HG02623 (cell line): Measurements from ENCODE around the gene NDUFB8.
A peak's percentile ranks its signal among the peaks of the same experiment; 100 is the strongest.
"Not testable (repeated sequence)": the region's sequence is repeated elsewhere in the genome, so short reads cannot be mapped to it uniquely, and the experiment has no call there.

Experiments used
- ATAC-seq: cut with Tn5 transposase; IDR thresholded peaks from one replicate; pipeline ENCODE4 v1.9.1; 2021; ENCODE audit warnings: moderate library complexity; ENCODE audit not compliant: unreplicated experiment

The NDUFB8 gene

GRCh38 chr10:100529475-100530298 lies at the start of gene NDUFB8:
TSS of gene NDUFB8 (minus strand) at chr10:100529871. CDS start at chr10:100529851, 20 bp downstream.
- ATAC-seq = no peak

GRCh38 chr10:100576282-100576635 lies 46.6 kb upstream of the NDUFB8 start:
- ATAC-seq = no peak

GRCh38 chr10:100575585-100576281 lies 46.1 kb upstream of the NDUFB8 start:
- ATAC-seq = no peak

GRCh38 chr10:100575146-100575545 lies 45.5 kb upstream of the NDUFB8 start:
- not testable (repeated sequence) for ATAC-seq

GRCh38 chr10:100571084-100571856 lies 41.6 kb upstream of the NDUFB8 start:
- no peak for ATAC-seq

GRCh38 chr10:100570506-100570905 lies 40.8 kb upstream of the NDUFB8 start:
- no peak for ATAC-seq

GRCh38 chr10:100569687-100570481 lies 40.2 kb upstream of the NDUFB8 start:
- ATAC-seq = no peak

- no peak for ATAC-seq
Observed at GRCh38 chr10:100568912-100569311, 39.2 kb upstream of the NDUFB8 start.

GRCh38 chr10:100567826-100568225 lies 38.2 kb upstream of the NDUFB8 start:
- no peak for ATAC-seq

GRCh38 chr10:100567249-100567648 lies 37.6 kb upstream of the NDUFB8 start:
- no peak for ATAC-seq

- ATAC-seq = no peak
Observed at GRCh38 chr10:100566561-100566960, 36.9 kb upstream of the NDUFB8 start.

GRCh38 chr10:100565206-100565985 lies 35.7 kb upstream of the NDUFB8 start:
- ATAC-seq = no peak

- ATAC-seq = peak; percentile 67
Observed at GRCh38 chr10:100562008-100562672, 32.5 kb upstream of the NDUFB8 start.

- ATAC-seq = no peak
Observed at GRCh38 chr10:100561005-100561404, 31.3 kb upstream of the NDUFB8 start.

- ATAC-seq = no peak
Observed at GRCh38 chr10:100560248-100560647, 30.6 kb upstream of the NDUFB8 start.

GRCh38 chr10:100554902-100555301 lies 25.2 kb upstream of the NDUFB8 start:
- no peak for ATAC-seq

GRCh38 chr10:100553929-100554328 lies 24.3 kb upstream of the NDUFB8 start:
- ATAC-seq = no peak

GRCh38 chr10:100551738-100552137 lies 22.1 kb upstream of the NDUFB8 start:
- ATAC-seq = no peak

GRCh38 chr10:100551196-100551595 lies 21.5 kb upstream of the NDUFB8 start:
- ATAC-seq = no peak
